NCI-H2171 treated with DMSO at 0.1 percent for 48 hours (cell line): ENCODE measurements around the gene SLC36A2.
"Not testable (repeated sequence)": the region's sequence is repeated elsewhere in the genome, so short reads cannot be mapped to it uniquely, and the experiment has no call there.

Experiments
- DNase-seq: peaks from one replicate; lab custom pipeline; 2025; lab: John Stamatoyannopoulos, UW

SLC36A2 gene

GRCh38 chr5:151347369-151347768 is at the start of gene SLC36A2:
Gene SLC36A2 (minus strand): TSS chr5:151347559. CDS start chr5:151347460, 99 bp downstream.
- no peak for DNase-seq

GRCh38 chr5:151388960-151389359 is 41.6 kb upstream of the SLC36A2 start:
- no peak for DNase-seq

GRCh38 chr5:151384106-151384505 is 36.7 kb upstream of the SLC36A2 start:
- no peak for DNase-seq

- DNase-seq, result peak; percentile 4
These were observed 35.7 kb upstream of the SLC36A2 start for GRCh38 chr5:151383011-151383410.

- no peak for DNase-seq
These were observed 35.2 kb upstream of the SLC36A2 start for GRCh38 chr5:151382576-151382975.

GRCh38 chr5:151381899-151382298 is 34.5 kb upstream of the SLC36A2 start:
- no peak for DNase-seq

GRCh38 chr5:151378616-151379015 is 31.3 kb upstream of the SLC36A2 start:
- no peak for DNase-seq

- DNase-seq, result no peak
These were observed 27.2 kb upstream of the SLC36A2 start for GRCh38 chr5:151374539-151374938.

- not testable (repeated sequence) for DNase-seq
These were observed 19.7 kb upstream of the SLC36A2 start for GRCh38 chr5:151367038-151367437.

- DNase-seq, result no peak
These were observed 16.3 kb upstream of the SLC36A2 start for GRCh38 chr5:151363673-151364072.

- no peak for DNase-seq
These were observed 15.6 kb upstream of the SLC36A2 start for GRCh38 chr5:151362970-151363369.

GRCh38 chr5:151359391-151359790 is 12.0 kb upstream of the SLC36A2 start:
- no peak for DNase-seq

- DNase-seq, result no peak
These were observed 10.4 kb upstream of the SLC36A2 start for GRCh38 chr5:151357792-151358191.

- no peak for DNase-seq
These were observed 9.7 kb upstream of the SLC36A2 start for GRCh38 chr5:151357097-151357496.

GRCh38 chr5:151351671-151352070 is 4.3 kb upstream of the SLC36A2 start:
- no peak for DNase-seq

GRCh38 chr5:151348789-151349188 is 1.4 kb upstream of the SLC36A2 start:
- no peak for DNase-seq

- no peak for DNase-seq
These were observed 1.4 kb downstream of the SLC36A2 start for GRCh38 chr5:151345808-151346478.

- no peak for DNase-seq
These were observed 2.1 kb downstream of the SLC36A2 start for GRCh38 chr5:151345187-151345807.

GRCh38 chr5:151344088-151344487 is 3.3 kb downstream of the SLC36A2 start:
- DNase-seq, result no peak

GRCh38 chr5:151340004-151340403 is 7.4 kb downstream of the SLC36A2 start:
- no peak for DNase-seq

GRCh38 chr5:151338734-151339133 is 8.6 kb downstream of the SLC36A2 start:
- DNase-seq, result no peak

- no peak for DNase-seq
These were observed 14.5 kb downstream of the SLC36A2 start for GRCh38 chr5:151332857-151333256.

- no peak for DNase-seq
These were observed 18.6 kb downstream of the SLC36A2 start for GRCh38 chr5:151328734-151329133.

- DNase-seq, result no peak
These were observed 19.8 kb downstream of the SLC36A2 start for GRCh38 chr5:151327585-151327984.
